ENCODE measurements around the gene GYS1. TPM values are rescaled to one million over a fixed set of nuclear protein-coding genes. Genes with fewer than 3 reads are reported as not detected.

The GYS1 gene
- total and polyA plus RNA-seq, 2 of the 8 experiments (the other 6 are each of a cell fraction or from before 2014, with no cell fraction given) = 30.0 to 38.7 TPM

DNA sequence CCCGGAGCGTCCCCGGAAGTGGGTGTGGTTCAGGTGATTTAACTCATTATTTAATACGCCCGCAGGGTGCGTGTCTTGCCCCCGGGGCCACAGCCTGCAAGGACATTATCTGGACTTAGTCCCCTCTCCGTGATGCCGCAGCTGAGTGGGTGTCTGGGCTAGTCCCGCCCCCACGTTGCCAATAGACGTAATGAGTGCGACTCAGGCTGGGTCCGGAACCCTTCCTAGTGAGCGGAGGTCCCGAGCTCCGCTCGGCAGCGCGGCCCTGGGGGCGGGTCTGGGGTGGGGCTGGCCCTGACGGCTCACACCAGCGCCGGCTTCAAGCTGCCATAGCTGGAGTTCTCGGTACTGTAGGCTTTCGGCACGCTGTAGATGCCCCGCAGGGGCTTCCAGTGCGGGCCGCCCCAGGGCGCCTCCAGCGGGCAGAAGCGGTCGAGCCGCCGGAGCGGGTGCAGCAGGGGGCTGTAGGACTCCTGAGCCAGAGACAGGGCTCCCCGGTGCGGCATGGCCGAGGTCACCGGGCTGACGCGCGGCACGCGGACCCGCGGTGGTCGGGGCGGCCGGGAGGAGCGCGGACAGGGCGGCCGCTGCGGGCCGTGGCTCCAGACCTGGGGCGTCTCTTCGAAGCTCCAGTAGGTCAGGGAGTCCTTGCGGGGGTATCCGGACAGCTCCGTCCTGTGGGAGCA, 24.7 kb upstream of the GYS1 start (continued):
- TF ChIP-seq HDAC6 (IDR thresholded peaks at IDR 0.05; ENCODE audit: low read depth, low read length) = no peak
- no peak for TF ChIP-seq ATF2 (IDR thresholded peaks at IDR 0.05; ENCODE audit: low read length)
- no peak for TF ChIP-seq POLR2AphosphoS5 (IDR thresholded peaks at IDR 0.05; ENCODE audit: low read depth, low read length)
- TF ChIP-seq CBX5 (IDR thresholded peaks at IDR 0.05; ENCODE audit: low read depth, low read length) = no peak
- no peak for TF ChIP-seq SRF (IDR thresholded peaks at IDR 0.05; ENCODE audit: low read depth, low read length)

Measured in H1 (cell line).